Activated CD4-positive, alpha-beta T cell treated with anti-CD3 and anti-CD28 coated beads for 4 hours (primary cell): Measurements from ENCODE around the gene IPO13.

ENCODE experiments used
- DNase-seq, 2 donors: peaks; one replicate each; pipeline ENCODE4 v3.0.0-alpha.2; 2020

Gene IPO13

GRCh38 chr1:44012941-44013609 is 66.3 kb downstream of the IPO13 start:
- no peak for DNase-seq

- no peak for DNase-seq
Measured at GRCh38 chr1:44013949-44014348, 67.2 kb downstream of the IPO13 start.

- no peak for DNase-seq
Measured at GRCh38 chr1:44014365-44015104, 67.8 kb downstream of the IPO13 start.

GRCh38 chr1:44015206-44015605 is 68.5 kb downstream of the IPO13 start:
- no peak for DNase-seq

GRCh38 chr1:44016041-44016889 is 69.5 kb downstream of the IPO13 start:
- no peak for DNase-seq

GRCh38 chr1:44016890-44017400 is 70.2 kb downstream of the IPO13 start:
- no peak for DNase-seq
